ENCODE measurements around the gene CYFIP2.
"Not testable (repeated sequence)": the region's sequence is repeated elsewhere in the genome, so short reads cannot be mapped to it uniquely, and the experiment has no call there.

Gene CYFIP2

GRCh38 chr5:157265714-157266285, at the start of gene CYFIP2:
Gene CYFIP2, plus strand, starts transcription at chr5:157266123. Its CDS starts 19,239 bp downstream, at chr5:157285362.
- peak; percentile 63 for DNase-seq

DNA sequence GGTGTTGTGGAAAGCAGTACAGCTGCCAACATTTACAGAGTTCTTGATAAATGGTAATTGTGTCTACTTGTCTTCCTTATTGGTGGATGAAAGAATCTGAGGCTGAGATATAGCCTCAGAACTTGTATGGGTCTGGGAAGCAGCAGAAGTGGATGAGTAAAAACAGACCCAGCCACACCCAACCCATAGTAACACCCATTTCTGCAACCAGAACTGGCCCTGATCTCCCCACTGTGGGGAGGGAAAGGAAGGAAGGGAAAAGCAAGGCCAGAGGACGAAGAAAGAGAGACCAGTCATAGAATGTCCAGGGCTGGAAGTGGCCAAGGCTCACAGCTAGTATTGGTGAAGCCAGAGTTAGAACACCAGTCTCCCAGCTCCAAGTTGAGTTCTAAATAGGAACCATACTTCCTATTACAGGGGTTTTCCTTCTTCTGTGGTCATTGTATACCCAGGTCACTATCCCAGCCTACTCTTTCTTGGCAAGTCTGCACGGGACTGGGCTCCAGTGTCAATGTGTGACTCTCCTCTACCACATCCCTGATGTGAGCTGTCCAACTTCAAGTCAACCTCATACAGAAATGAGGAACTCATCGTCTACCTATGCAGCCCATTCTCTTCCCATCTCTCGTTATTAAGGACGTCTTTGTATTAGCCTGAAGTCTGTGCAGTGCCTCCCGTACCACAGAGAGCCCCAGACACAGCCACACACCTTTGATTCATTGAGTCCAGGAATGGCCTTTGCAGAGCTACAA, 49.4 kb upstream of the CYFIP2 start:
- DNase-seq = no peak

- DNase-seq = no peak
Measured at GRCh38 chr5:157217289-157218024, 48.5 kb upstream of the CYFIP2 start.

GRCh38 chr5:157219491-157220271, 46.2 kb upstream of the CYFIP2 start:
- DNase-seq = no peak

- DNase-seq = no peak
Measured at GRCh38 chr5:157221959-157222358, 44.0 kb upstream of the CYFIP2 start.

GRCh38 chr5:157222506-157223230, 43.3 kb upstream of the CYFIP2 start:
- peak; percentile 6 for DNase-seq

DNA sequence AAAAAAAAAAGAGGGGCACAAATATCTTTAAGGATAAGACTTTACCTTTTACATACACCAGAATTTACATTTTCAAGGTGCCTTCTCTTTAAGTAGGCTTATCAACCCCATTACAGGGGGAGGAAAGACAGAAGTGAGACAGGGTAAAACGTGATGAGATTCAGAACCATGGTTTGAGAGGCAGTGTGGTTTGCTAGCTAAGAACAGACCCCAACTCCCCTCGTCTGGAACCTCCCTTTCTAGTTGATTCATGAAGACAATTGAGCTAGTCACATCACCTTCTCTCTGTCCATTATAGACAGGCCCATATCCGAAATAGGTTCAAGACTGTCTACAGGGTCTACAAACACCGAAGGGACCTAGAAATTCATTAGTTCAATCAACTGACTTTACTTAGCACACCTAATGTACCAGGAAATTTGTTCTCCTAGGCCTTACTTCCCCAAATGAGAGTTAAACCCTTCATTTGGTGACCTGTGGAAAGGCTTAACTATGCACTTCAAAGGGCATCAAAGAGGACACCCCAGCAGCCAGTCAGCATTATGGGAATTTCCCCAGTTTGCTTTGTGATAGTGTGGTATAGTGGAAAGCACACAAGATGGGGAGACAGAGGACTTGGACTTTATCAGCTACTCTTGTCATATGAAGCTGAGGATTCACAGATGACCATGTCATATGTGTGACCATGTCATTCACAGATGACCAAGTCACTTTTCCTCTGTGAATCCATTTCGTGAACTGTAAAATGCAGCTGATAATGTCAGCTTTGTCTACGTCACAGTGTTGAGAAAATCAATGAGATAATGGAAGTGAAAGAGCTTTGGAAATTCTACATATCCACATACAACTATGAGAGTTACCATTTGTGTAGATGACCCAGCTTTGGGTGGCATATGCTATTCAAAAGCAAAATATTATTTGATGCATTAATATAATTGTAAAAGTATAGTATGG, 40.2 kb upstream of the CYFIP2 start:
- no peak for DNase-seq

GRCh38 chr5:157230610-157231009, 35.3 kb upstream of the CYFIP2 start:
- no peak for DNase-seq

- DNase-seq = no peak
Measured at GRCh38 chr5:157232706-157233105, 33.2 kb upstream of the CYFIP2 start.

DNA sequence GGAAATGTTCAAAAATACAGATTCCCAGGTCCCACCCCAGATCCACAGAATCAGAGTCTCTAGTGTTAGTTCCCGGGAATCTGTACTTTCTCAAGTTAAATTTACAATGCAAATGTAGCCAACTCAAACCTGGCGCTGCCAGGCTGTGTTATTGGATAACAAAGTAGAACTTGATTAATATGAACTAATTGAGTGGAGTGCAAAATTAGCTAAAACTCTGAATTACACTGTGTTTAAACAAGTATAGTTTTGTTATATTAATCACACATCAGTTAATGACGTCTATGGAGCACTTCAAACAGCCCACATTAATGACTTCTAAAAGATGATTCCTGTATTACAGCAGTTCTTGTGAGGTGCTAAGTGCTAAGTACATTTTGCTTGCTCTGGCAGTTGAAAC, 32.4 kb upstream of the CYFIP2 start:
- DNase-seq = no peak

GRCh38 chr5:157236423-157236822, 29.5 kb upstream of the CYFIP2 start:
- peak; percentile 7 for DNase-seq

DNA sequence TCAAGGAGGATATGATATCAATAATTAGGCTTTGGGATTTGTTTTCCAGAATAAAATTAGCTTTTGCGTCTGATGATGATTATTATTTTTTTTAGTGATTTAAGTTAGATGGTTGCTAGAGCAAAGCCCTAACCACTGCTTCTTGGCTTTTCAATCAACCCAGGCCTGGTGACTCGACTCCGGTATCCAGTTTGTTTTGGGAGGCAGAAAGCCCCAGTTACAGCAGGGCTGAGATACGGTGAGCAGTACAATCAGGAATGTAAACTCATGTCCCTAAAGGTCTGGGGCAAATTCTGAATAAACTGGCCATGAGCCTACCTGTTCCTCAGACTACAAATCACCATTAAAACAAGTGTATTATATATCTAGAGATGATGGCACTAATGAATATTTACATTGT, 24.4 kb upstream of the CYFIP2 start:
- DNase-seq = no peak

- not testable (repeated sequence) for DNase-seq
Measured at GRCh38 chr5:157244704-157245103, 21.2 kb upstream of the CYFIP2 start.

- no peak for DNase-seq
Measured at GRCh38 chr5:157245476-157245875, 20.4 kb upstream of the CYFIP2 start.

DNA sequence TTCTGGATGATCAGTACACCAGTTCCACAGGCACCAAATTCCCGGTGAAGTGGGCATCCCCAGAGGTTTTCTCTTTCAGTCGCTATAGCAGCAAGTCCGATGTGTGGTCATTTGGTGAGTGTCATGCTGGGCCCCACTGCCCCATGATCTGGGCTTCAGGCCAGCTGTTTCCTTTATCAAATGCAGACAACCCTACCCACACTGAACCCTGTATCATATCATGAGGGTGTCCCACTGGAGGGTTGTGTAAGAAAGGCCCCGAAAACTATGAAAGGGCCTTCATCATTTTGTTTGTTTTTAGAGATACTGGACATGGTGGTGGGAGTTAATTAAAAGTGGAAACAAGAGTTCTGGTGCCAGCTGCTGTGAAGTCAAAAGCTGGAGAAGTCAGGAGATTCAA, 20.0 kb upstream of the CYFIP2 start:
- DNase-seq = no peak

DNA sequence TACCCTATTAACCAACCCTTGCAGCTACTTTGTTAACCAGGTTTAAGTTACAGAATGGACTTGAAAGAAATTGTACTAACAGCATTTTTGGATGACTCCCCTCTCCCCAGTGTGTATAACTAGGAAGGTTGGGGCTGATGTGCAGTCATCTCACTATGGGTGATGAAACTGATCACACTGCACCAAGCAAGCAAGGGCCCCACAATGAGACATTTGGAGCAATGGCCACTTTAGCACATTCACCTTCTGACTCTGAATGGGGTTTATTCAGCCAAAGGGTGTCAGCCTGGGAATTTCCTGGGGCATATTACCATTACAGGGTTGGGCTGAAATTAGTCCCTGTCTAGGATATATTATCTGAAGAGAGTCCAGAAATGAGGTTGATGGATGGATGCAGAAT, 18.7 kb upstream of the CYFIP2 start:
- no peak for DNase-seq

DNA sequence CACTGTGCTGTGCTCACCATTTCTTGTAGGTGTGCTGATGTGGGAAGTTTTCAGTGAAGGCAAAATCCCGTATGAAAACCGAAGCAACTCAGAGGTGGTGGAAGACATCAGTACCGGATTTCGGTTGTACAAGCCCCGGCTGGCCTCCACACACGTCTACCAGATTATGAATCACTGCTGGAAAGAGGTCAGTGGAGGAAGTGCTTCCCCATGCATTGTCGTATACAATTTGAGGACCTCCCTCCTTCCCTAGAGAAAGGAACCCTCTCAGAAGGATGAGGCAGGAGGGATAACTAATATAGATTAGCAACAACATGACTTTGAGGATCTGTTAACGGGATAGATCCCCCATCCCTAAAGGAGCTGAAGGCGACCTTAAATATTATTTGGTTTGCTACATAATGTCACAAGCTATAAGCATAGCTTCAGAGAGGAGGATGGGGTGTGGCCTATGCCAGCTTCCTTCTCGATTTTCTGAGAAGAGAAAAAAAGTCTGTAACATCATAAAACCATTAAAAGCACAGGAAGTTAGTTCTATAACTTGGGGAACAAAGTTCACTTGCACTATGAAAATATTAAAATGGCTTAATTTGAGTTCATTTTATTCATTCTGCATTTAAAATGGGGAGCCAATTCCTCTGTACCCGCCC, 17.0 kb upstream of the CYFIP2 start:
- DNase-seq = peak; percentile 56

- peak; percentile 17 for DNase-seq
Measured at GRCh38 chr5:157252711-157253465, 13.0 kb upstream of the CYFIP2 start.

DNA sequence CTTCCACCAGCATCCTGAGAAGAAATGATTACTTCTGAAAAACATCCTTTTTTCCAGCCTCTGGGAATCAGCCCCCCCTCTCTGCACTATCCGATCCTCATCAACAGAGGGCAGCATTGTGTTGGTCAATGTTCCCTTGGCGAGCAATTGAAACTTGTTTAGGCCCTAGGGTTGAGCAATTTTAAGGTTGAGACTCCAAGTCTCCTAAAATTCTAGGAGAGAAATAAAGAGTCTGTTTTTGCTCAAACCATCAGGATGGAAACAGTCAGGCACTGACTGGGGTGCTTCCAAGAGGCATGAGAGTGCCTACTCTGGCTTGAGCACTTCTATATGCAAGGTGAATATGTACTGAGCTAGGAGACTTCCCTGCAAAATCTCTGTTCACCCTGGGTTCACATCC, 12.4 kb upstream of the CYFIP2 start:
- DNase-seq = peak; percentile 75

- DNase-seq = no peak
Measured at GRCh38 chr5:157258450-157258849, 7.5 kb upstream of the CYFIP2 start.

Data from suppressor macrophage treated with lipopolysaccharide for 4 hours (primary cell).